NB4 (cell line): ENCODE data around the gene FAM25G.

Experiments used
- CTCF ChIP-seq: IDR thresholded peaks from one replicate; pipeline ENCODE4 v1.5.1; 2012; ENCODE audit warnings: low read depth, low read length
- MAX ChIP-seq: IDR thresholded peaks from 2 replicates; pipeline ENCODE4 v1.6.1; 2011; ENCODE audit warnings: low read depth, low read length
- MYC ChIP-seq: IDR thresholded peaks from 2 replicates; pipeline ENCODE4 v1.6.1; 2011; ENCODE audit warnings: low read depth, low read length
- POLR2A ChIP-seq: IDR thresholded peaks from 2 replicates; pipeline ENCODE4 v1.6.1; 2011; ENCODE audit warnings: mild to moderate bottlenecking; ENCODE audit not compliant: insufficient read length; ENCODE audit errors: extremely low read depth

DNA sequence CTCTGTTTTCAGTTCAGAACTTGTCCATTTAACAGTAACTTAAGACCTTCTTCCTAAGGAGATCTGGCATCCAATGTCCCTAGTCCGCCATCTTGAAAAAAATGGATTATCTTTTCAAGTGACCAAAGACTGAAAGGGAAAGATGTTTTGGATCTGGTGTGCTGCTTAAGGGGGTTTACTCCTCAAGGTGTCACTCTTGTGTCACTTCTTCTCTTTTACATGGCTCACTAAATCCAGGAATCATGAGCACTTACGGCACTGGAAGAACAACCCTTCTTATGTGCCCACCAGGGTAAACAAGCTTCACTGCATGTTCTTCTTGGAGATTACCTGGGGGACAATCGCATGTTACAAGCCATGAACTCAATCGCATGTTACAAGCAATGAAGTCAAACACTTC lies 51.3 kb downstream of the FAM25G start:
- TF ChIP-seq CTCF = no peak
- no peak for TF ChIP-seq MAX
- TF ChIP-seq POLR2A = no peak
- no peak for TF ChIP-seq MYC
